ENCODE measurements around the gene SGCG.

DNA sequence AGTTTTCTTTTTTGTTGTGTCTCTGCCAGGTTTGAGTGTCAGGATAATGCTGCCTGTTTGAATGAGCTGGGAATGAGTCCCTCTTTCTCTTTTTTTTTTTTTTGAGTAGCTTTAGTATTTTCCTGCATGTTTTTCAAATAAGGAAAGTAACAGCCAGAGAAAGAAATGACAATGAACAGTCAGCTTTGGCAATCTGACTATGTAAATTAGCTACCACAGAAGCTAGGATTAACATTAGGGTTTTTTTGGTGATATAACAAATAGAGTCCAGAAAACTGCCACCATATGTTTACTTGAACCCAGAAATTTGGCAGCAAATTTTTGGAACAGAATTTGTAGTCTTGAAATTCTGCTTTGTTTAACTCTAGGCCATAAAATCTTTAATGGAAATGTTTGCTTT lies 50.5 kb downstream of the SGCG start:
- TF ChIP-seq, protein P1, sequence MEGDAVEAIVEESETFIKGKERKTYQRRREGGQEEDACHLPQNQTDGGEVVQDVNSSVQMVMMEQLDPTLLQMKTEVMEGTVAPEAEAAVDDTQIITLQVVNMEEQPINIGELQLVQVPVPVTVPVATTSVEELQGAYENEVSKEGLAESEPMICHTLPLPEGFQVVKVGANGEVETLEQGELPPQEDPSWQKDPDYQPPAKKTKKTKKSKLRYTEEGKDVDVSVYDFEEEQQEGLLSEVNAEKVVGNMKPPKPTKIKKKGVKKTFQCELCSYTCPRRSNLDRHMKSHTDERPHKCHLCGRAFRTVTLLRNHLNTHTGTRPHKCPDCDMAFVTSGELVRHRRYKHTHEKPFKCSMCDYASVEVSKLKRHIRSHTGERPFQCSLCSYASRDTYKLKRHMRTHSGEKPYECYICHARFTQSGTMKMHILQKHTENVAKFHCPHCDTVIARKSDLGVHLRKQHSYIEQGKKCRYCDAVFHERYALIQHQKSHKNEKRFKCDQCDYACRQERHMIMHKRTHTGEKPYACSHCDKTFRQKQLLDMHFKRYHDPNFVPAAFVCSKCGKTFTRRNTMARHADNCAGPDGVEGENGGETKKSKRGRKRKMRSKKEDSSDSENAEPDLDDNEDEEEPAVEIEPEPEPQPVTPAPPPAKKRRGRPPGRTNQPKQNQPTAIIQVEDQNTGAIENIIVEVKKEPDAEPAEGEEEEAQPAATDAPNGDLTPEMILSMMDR (conservative IDR thresholded peaks at IDR 0.05; ENCODE audit: low read length) = no peak
- no peak for TF ChIP-seq EZH2phosphoT487 (IDR thresholded peaks at IDR 0.05; ENCODE audit: borderline replicate concordance, low read depth, low read length)
